Bronchial epithelial cell (primary cell): ENCODE data around the gene ASPSCR1. TPM values are rescaled to one million over a fixed set of nuclear protein-coding genes. Genes with fewer than 3 reads are reported as not detected.

ENCODE experiments used
- DNase-seq: peaks from one replicate; pipeline ENCODE4 v3.0.0-alpha.2; 2010; ENCODE audit warnings: low read depth
- FAIRE-seq: peaks from 2 replicates; lab custom pipeline; 2011; peaks lifted over from hg19 to GRCh38; lab: Jason Lieb, UNC
- H3K27me3 ChIP-seq: 2 replicates; pipeline ENCODE4 v1.5.1; 2011; ENCODE audit warnings: low read length; ENCODE audit not compliant: control insufficient read depth, insufficient read depth
- H3K36me3 ChIP-seq: 2 replicates; pipeline ENCODE4 v1.5.1; 2011; ENCODE audit warnings: low read length; ENCODE audit not compliant: control insufficient read depth, insufficient read depth
- H3K4me3 ChIP-seq: 2 replicates; pipeline ENCODE4 v1.5.1; 2011; ENCODE audit warnings: mild to moderate bottlenecking, low read depth, low read length, control low read depth
- CTCF ChIP-seq: IDR thresholded peaks from 2 replicates; pipeline ENCODE4 v1.5.1; 2011; ENCODE audit warnings: mild to moderate bottlenecking, moderate library complexity, low read length, control low read depth, inconsistent platforms; ENCODE audit not compliant: insufficient read depth, severe bottlenecking
- total RNA-seq: library from RNA; depleted of rRNA; stranded (reverse); fragments of >200 nt; gene quantifications from 2 replicates; pipeline ENCODE4 v1.2.1, GENCODE V29; 2014

The ASPSCR1 gene
- total RNA-seq, 1 donor from 2014 or later: 22.6 TPM

- Histone ChIP-seq H3K36me3 (no peaks in the 10 kb centered on the region), H3K27me3 (peaks cover 10% of the 10 kb centered on the region), H3K4me3 (no peak overlapping the region)
- FAIRE-seq: no peak
- peak; percentile 4 for DNase-seq
- TF ChIP-seq CTCF: no peak
Observed at GRCh38 chr17:81967533-81968395, 9.7 kb upstream of the ASPSCR1 start.

GRCh38 chr17:81968396-81968745 lies 9.1 kb upstream of the ASPSCR1 start:
- TF ChIP-seq CTCF: no peak
- FAIRE-seq: no peak
- no peaks in the 10 kb centered on the region for H3K36me3 ChIP-seq
- DNase-seq: no peak
- no peak overlapping the region for H3K4me3 ChIP-seq
- peaks cover 6% of the 10 kb centered on the region for H3K27me3 ChIP-seq

- no peak for TF ChIP-seq CTCF
- Histone ChIP-seq H3K4me3 (no peak overlapping the region), H3K36me3 (no peaks in the 10 kb centered on the region), H3K27me3 (peaks cover 4% of the 10 kb centered on the region)
- DNase-seq (no peak), FAIRE-seq (no peak)
Observed at GRCh38 chr17:81968850-81969812, 8.3 kb upstream of the ASPSCR1 start.

GRCh38 chr17:81973432-81973831 lies 4.0 kb upstream of the ASPSCR1 start:
- Histone ChIP-seq H3K27me3 (no peaks in the 10 kb centered on the region), H3K36me3 (no peaks in the 10 kb centered on the region), H3K4me3 (no peak overlapping the region)
- FAIRE-seq (no peak), DNase-seq (no peak)
- no peak for TF ChIP-seq CTCF

GRCh38 chr17:81976332-81977210 lies 858 bp upstream of the ASPSCR1 start:
- DNase-seq (peak; percentile 13), FAIRE-seq (no peak)
- no peaks in the 10 kb centered on the region for H3K27me3 ChIP-seq
- H3K4me3 ChIP-seq: peak overlapping the region; percentile 78
- TF ChIP-seq CTCF: no peak
- no peaks in the 10 kb centered on the region for H3K36me3 ChIP-seq
